T-helper 2 cell treated with Interferon-gamma antibody and Interleukin-4, amounts not matched to agents 100 ng/mL and 5 ng/mL, for 36 hours (primary cell): ENCODE measurements around the gene COL28A1. TPM values are rescaled to one million over a fixed set of nuclear protein-coding genes. Genes with fewer than 3 reads are reported as not detected.

Experiments used
- intact Hi-C: fragments of 100-400 bp; cut with micrococcal nuclease; formaldehyde crosslinking; loops from one replicate; pipeline ENCODE4 v1.15.1; 2023
- total RNA-seq: library from RNA; stranded (reverse); gene quantifications from 2 replicates; pipeline ENCODE4 v1.2.3, GENCODE V29; 2022

Gene COL28A1
- total RNA-seq, 1 donor from 2014 or later = not detected

GRCh38 chr7:7335909-7336308 is 199.8 kb downstream of the COL28A1 start:
- intact Hi-C loops = no loop called here

GRCh38 chr7:7335215-7335614 is 200.5 kb downstream of the COL28A1 start:
- intact Hi-C loops = no loop called here

GRCh38 chr7:7333610-7334009 is 202.1 kb downstream of the COL28A1 start:
- intact Hi-C loops = no loop called here

GRCh38 chr7:7331523-7331922 is 204.2 kb downstream of the COL28A1 start:
- intact Hi-C loops = no loop called here

- intact Hi-C loops = no loop called here
These were observed 204.7 kb downstream of the COL28A1 start for GRCh38 chr7:7330997-7331396.

- intact Hi-C loops = no loop called here
These were observed 206.3 kb downstream of the COL28A1 start for GRCh38 chr7:7329326-7329725.

GRCh38 chr7:7327423-7327822 is 208.2 kb downstream of the COL28A1 start:
- intact Hi-C loops = no loop called here

GRCh38 chr7:7324698-7325097 is 211.0 kb downstream of the COL28A1 start:
- intact Hi-C loops = no loop called here

GRCh38 chr7:7323921-7324320 is 211.8 kb downstream of the COL28A1 start:
- intact Hi-C loops = no loop called here

GRCh38 chr7:7323352-7323751 is 212.3 kb downstream of the COL28A1 start:
- intact Hi-C loops = no loop called here

- intact Hi-C loops = no loop called here
These were observed 214.0 kb downstream of the COL28A1 start for GRCh38 chr7:7321681-7322080.

- intact Hi-C loops = no loop called here
These were observed 217.1 kb downstream of the COL28A1 start for GRCh38 chr7:7318601-7319000.

GRCh38 chr7:7317850-7318249 is 217.8 kb downstream of the COL28A1 start:
- intact Hi-C loops = no loop called here

GRCh38 chr7:7315851-7316250 is 219.8 kb downstream of the COL28A1 start:
- intact Hi-C loops = no loop called here

GRCh38 chr7:7312323-7312722 is 223.3 kb downstream of the COL28A1 start:
- intact Hi-C loops = no loop called here

GRCh38 chr7:7311001-7311400 is 224.7 kb downstream of the COL28A1 start:
- intact Hi-C loops = no loop called here

GRCh38 chr7:7309203-7309602 is 226.5 kb downstream of the COL28A1 start:
- intact Hi-C loops = no loop called here

Other genes starting within 250 kb of the COL28A1 start
- gene MIOS, start 31.0 kb upstream of the COL28A1 start, total RNA-seq = 17.5 and 18.2 TPM in 2 replicates
- gene UMAD1, start 104.9 kb upstream of the COL28A1 start, total RNA-seq = 12.1 and 14.0 TPM in 2 replicates
- 96.1 and 97.9 TPM in 2 replicates for gene RPA3, start 182.7 kb upstream of the COL28A1 start, total RNA-seq